ENCODE data around the gene TXNRD2.
"Not testable (repeated sequence)": the region's sequence is repeated elsewhere in the genome, so short reads cannot be mapped to it uniquely, and the experiment has no call there.

TXNRD2 gene

GRCh38 chr22:19919701-19920363, 21.8 kb downstream of the TXNRD2 start:
- no peak for DNase-seq

- DNase-seq: no peak
Measured at GRCh38 chr22:19918332-19919106, 23.1 kb downstream of the TXNRD2 start.

- DNase-seq: no peak
Measured at GRCh38 chr22:19917389-19918138, 24.1 kb downstream of the TXNRD2 start.

GRCh38 chr22:19916941-19917340, 24.7 kb downstream of the TXNRD2 start:
- no peak for DNase-seq

GRCh38 chr22:19916006-19916405, 25.6 kb downstream of the TXNRD2 start:
- no peak for DNase-seq

GRCh38 chr22:19915287-19915954, 26.2 kb downstream of the TXNRD2 start:
- DNase-seq: no peak

GRCh38 chr22:19914201-19914943, 27.2 kb downstream of the TXNRD2 start:
- no peak for DNase-seq

GRCh38 chr22:19913337-19913936, 28.2 kb downstream of the TXNRD2 start:
- no peak for DNase-seq

- no peak for DNase-seq
Measured at GRCh38 chr22:19912271-19912999, 29.2 kb downstream of the TXNRD2 start.

- DNase-seq: no peak
Measured at GRCh38 chr22:19911540-19912270, 29.9 kb downstream of the TXNRD2 start.

GRCh38 chr22:19910180-19910744, 31.4 kb downstream of the TXNRD2 start:
- DNase-seq: no peak

GRCh38 chr22:19909350-19910179, 32.1 kb downstream of the TXNRD2 start:
- DNase-seq: peak; percentile 82

- not testable (repeated sequence) for DNase-seq
Measured at GRCh38 chr22:19907902-19908301, 33.7 kb downstream of the TXNRD2 start.

- not testable (repeated sequence) for DNase-seq
Measured at GRCh38 chr22:19906864-19907263, 34.8 kb downstream of the TXNRD2 start.

GRCh38 chr22:19905347-19906276, 36.0 kb downstream of the TXNRD2 start:
- DNase-seq: no peak

- DNase-seq: no peak
Measured at GRCh38 chr22:19904935-19905334, 36.7 kb downstream of the TXNRD2 start.

- no peak for DNase-seq
Measured at GRCh38 chr22:19904174-19904856, 37.3 kb downstream of the TXNRD2 start.
